Measurements from ENCODE around the gene SLCO2B1. TPM values are rescaled to one million over a fixed set of nuclear protein-coding genes. Genes with fewer than 3 reads are reported as not detected.

SLCO2B1 gene
- total RNA-seq, 1 donor from 2014 or later, result 2.6 TPM

DNA sequence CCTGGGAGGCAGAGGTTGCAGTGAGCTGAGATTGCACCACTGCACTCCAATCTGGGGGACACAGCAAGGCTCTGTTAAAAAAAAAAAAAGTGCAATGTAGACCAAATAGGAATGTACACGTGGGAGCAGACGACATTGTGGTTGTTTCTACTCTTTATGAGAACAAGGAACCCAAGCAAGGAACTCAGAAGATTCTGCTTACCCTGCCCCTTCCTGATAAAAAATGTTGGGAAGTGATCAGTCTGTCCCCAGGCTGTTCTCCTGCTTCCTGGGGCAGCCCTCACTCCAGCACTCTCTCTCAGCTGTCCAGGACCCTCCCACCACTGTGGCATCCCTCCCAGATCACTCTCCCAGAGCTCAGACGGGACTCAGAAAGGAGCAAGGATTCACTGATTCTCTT is 31.8 kb downstream of the SLCO2B1 start:
- Histone ChIP-seq H3K36me3 (ENCODE audit: insufficient read depth, low read length) (no peaks in the 10 kb centered on the region), H2AFZ (ENCODE audit: low read depth, low read length) (no peak overlapping the region), H3K9me3 (ENCODE audit: insufficient read depth, low read depth, low read length) (no peaks in the 10 kb centered on the region), H3K4me1 (ENCODE audit: insufficient read depth, low read length) (no peaks in the 10 kb centered on the region), H3K27me3 (ENCODE audit: insufficient read depth, low read length) (peaks cover 10% of the 10 kb centered on the region), H3K79me2 (ENCODE audit: insufficient read depth, low read length) (no peaks in the 10 kb centered on the region), H3K9ac (ENCODE audit: low read length) (no peak overlapping the region), H3K4me3 (ENCODE audit: insufficient read depth, low read depth, low read length) (no peak overlapping the region), H4K20me1 (ENCODE audit: insufficient read depth, low read length) (no peaks in the 10 kb centered on the region), H3K4me2 (ENCODE audit: low read length) (no peak overlapping the region), H3K27ac (ENCODE audit: low read depth, low read length) (no peak overlapping the region)
- no peak for DNase-seq (ENCODE audit: low read depth)
- Mint-ChIP-seq H3K4me1 (ENCODE audit: low read depth, unreplicated experiment) (peaks cover 5% of the 10 kb centered on the region), H3K27ac (ENCODE audit: unreplicated experiment) (no peak overlapping the region), H3K36me3 (ENCODE audit: low read depth, unreplicated experiment) (peaks cover 2% of the 10 kb centered on the region), H3K9me3 (ENCODE audit: unreplicated experiment) (no peaks in the 10 kb centered on the region), H3K4me3 (ENCODE audit: unreplicated experiment) (no peak overlapping the region), H3K27me3 (ENCODE audit: low read depth, unreplicated experiment) (peaks cover 10% of the 10 kb centered on the region)
- no peak for TF ChIP-seq EZH2 (IDR thresholded peaks at IDR 0.05; ENCODE audit: insufficient read depth, low read length)
- TF ChIP-seq, protein P1, sequence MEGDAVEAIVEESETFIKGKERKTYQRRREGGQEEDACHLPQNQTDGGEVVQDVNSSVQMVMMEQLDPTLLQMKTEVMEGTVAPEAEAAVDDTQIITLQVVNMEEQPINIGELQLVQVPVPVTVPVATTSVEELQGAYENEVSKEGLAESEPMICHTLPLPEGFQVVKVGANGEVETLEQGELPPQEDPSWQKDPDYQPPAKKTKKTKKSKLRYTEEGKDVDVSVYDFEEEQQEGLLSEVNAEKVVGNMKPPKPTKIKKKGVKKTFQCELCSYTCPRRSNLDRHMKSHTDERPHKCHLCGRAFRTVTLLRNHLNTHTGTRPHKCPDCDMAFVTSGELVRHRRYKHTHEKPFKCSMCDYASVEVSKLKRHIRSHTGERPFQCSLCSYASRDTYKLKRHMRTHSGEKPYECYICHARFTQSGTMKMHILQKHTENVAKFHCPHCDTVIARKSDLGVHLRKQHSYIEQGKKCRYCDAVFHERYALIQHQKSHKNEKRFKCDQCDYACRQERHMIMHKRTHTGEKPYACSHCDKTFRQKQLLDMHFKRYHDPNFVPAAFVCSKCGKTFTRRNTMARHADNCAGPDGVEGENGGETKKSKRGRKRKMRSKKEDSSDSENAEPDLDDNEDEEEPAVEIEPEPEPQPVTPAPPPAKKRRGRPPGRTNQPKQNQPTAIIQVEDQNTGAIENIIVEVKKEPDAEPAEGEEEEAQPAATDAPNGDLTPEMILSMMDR (IDR thresholded peaks at IDR 0.05; ENCODE audit: insufficient read depth, low read depth, low read length), result no peak
- FAIRE-seq, result no peak

DNA sequence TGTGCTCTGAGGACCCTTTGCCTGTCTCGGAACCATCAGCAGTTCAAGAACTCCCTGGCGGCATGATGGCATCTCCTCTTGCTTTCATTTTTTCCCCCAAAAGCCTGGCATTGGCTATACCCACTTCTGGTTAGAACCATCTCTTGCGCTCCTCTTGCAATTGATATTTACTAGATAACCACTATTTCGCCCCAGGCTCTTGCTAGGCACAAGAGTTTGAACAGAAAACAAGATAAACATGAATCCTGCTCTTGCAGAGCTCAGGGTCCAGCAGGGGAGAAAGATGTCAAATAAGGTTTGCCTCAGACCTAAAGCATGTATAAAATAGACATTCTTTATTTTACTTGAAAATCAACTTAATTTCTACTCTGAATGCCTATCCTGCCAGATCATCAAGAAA is 33.1 kb downstream of the SLCO2B1 start:
- Mint-ChIP-seq H3K27me3 (ENCODE audit: low read depth, unreplicated experiment) (peaks cover 9% of the 10 kb centered on the region), H3K36me3 (ENCODE audit: low read depth, unreplicated experiment) (peaks cover 2% of the 10 kb centered on the region), H3K27ac (ENCODE audit: unreplicated experiment) (no peak overlapping the region), H3K9me3 (ENCODE audit: unreplicated experiment) (no peaks in the 10 kb centered on the region), H3K4me1 (ENCODE audit: low read depth, unreplicated experiment) (peaks cover 5% of the 10 kb centered on the region), H3K4me3 (ENCODE audit: unreplicated experiment) (no peak overlapping the region)
- TF ChIP-seq, protein P1 (IDR thresholded peaks at IDR 0.05; ENCODE audit: insufficient read depth, low read depth, low read length), result no peak
- TF ChIP-seq EZH2 (IDR thresholded peaks at IDR 0.05; ENCODE audit: insufficient read depth, low read length), result no peak
- no peaks in the 10 kb centered on the region for H3K79me2 ChIP-seq (ENCODE audit: insufficient read depth, low read length)
- no peaks in the 10 kb centered on the region for H3K36me3 ChIP-seq (ENCODE audit: insufficient read depth, low read length)
- no peak overlapping the region for H3K4me3 ChIP-seq (ENCODE audit: insufficient read depth, low read depth, low read length)
- DNase-seq (ENCODE audit: low read depth) (no peak), FAIRE-seq (no peak)
- no peak overlapping the region for H3K4me2 ChIP-seq (ENCODE audit: low read length)
- no peak overlapping the region for H3K27ac ChIP-seq (ENCODE audit: low read depth, low read length)
- H3K9ac ChIP-seq (ENCODE audit: low read length), result no peak overlapping the region
- no peak overlapping the region for H2AFZ ChIP-seq (ENCODE audit: low read depth, low read length)
- peaks cover 10% of the 10 kb centered on the region for H3K27me3 ChIP-seq (ENCODE audit: insufficient read depth, low read length)
- H3K9me3 ChIP-seq (ENCODE audit: insufficient read depth, low read depth, low read length), result no peaks in the 10 kb centered on the region
- no peaks in the 10 kb centered on the region for H4K20me1 ChIP-seq (ENCODE audit: insufficient read depth, low read length)
- H3K4me1 ChIP-seq (ENCODE audit: insufficient read depth, low read length), result no peaks in the 10 kb centered on the region

DNA sequence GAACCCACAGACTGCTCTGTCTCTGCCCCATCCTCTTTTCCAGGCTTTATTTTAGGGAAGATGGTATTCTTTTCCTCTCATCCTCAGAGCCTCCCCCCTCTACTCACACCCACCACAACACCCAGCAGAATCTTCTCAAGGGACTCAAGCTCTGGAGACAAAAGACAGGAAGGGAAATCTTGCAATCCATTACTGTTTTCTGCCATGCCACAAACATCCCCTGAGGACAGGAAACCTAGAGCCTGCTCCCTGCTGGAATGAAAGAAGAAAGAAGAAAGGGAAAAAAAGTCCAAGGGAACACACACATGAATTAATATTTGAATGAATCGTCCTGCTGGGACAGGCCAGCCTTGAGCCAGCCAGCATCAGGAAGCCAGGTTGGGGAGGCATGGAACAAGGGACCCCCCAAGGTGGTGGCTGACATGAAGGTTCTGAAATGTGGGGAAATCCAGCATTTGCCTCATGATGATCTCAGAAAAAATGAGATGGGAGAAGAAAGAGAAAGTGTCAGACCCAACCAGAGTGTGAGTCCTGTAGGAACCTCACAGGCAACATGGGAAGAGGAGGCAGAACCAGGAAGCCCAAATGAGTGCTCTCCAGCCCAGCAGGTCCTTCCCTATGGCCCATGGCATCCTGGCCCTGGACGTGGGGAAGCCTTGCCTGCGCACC is 34.0 kb downstream of the SLCO2B1 start:
- H3K36me3 Mint-ChIP-seq (ENCODE audit: low read depth, unreplicated experiment), result peaks cover 2% of the 10 kb centered on the region
- H3K4me1 Mint-ChIP-seq (ENCODE audit: low read depth, unreplicated experiment), result peaks cover 5% of the 10 kb centered on the region
- Histone ChIP-seq H3K4me2 (ENCODE audit: low read length) (no peak overlapping the region), H3K9ac (ENCODE audit: low read length) (no peak overlapping the region), H3K79me2 (ENCODE audit: insufficient read depth, low read length) (no peaks in the 10 kb centered on the region), H2AFZ (ENCODE audit: low read depth, low read length) (no peak overlapping the region), H3K27ac (ENCODE audit: low read depth, low read length) (no peak overlapping the region), H3K4me3 (ENCODE audit: insufficient read depth, low read depth, low read length) (no peak overlapping the region), H3K27me3 (ENCODE audit: insufficient read depth, low read length) (peaks cover 10% of the 10 kb centered on the region), H4K20me1 (ENCODE audit: insufficient read depth, low read length) (no peaks in the 10 kb centered on the region), H3K36me3 (ENCODE audit: insufficient read depth, low read length) (no peaks in the 10 kb centered on the region), H3K9me3 (ENCODE audit: insufficient read depth, low read depth, low read length) (no peaks in the 10 kb centered on the region), H3K4me1 (ENCODE audit: insufficient read depth, low read length) (no peaks in the 10 kb centered on the region)
- DNase-seq (ENCODE audit: low read depth), result no peak
- peaks cover 9% of the 10 kb centered on the region for H3K27me3 Mint-ChIP-seq (ENCODE audit: low read depth, unreplicated experiment)
- no peak overlapping the region for H3K4me3 Mint-ChIP-seq (ENCODE audit: unreplicated experiment)
- FAIRE-seq, result no peak
- H3K27ac Mint-ChIP-seq (ENCODE audit: unreplicated experiment), result no peak overlapping the region
- TF ChIP-seq, protein P1 (IDR thresholded peaks at IDR 0.05; ENCODE audit: insufficient read depth, low read depth, low read length), result no peak
- TF ChIP-seq EZH2 (IDR thresholded peaks at IDR 0.05; ENCODE audit: insufficient read depth, low read length), result no peak
- no peaks in the 10 kb centered on the region for H3K9me3 Mint-ChIP-seq (ENCODE audit: unreplicated experiment)
